Measurements from ENCODE around the gene UFSP1. TPM values are rescaled to one million over a fixed set of nuclear protein-coding genes. Genes with fewer than 3 reads are reported as not detected.

The UFSP1 gene
- total and polyA plus RNA-seq, 4 donors, result 2.3 to 4.9 (median 3.2) TPM

- H3K4me3 ChIP-seq (ENCODE audit: low read depth in 1 of 3, low read length in 3 of 3), result no peak overlapping the region
- no peak overlapping the region for H3K27ac ChIP-seq (ENCODE audit: low read depth in 1 of 2, low read length in 2 of 2)
- peaks cover 1 to 4% (median 3%) of the 10 kb centered on the region in 4 donors for H3K36me3 ChIP-seq (ENCODE audit: control insufficient read depth in 4 of 4, insufficient read depth in 3 of 4, low read depth in 1 of 4, low read length in 3 of 4)
Measured at GRCh38 chr7:100865372-100865911, 24.1 kb downstream of the UFSP1 start.

More at GRCh38 chr7:100865372-100865911, 24.1 kb downstream of the UFSP1 start:
- Histone ChIP-seq H3K27me3 (ENCODE audit: control insufficient read depth in 4 of 4, insufficient read depth in 4 of 4, low read length in 3 of 4) (no peaks in the 10 kb centered on the region), H3K9me3 (ENCODE audit: control insufficient read depth in 4 of 4, low read length in 3 of 4) (no peaks in the 10 kb centered on the region), H3K9ac (ENCODE audit: low read depth in 1 of 2, low read length in 2 of 2) (no peak overlapping the region), H3K4me1 (ENCODE audit: control insufficient read depth in 4 of 4, insufficient read depth in 4 of 4, low read length in 3 of 4) (peaks cover 13 to 36% (median 20%) of the 10 kb centered on the region in 4 donors)
- 82% methylated on average over 17 of the region's 17 CpGs for WGBS
- no peak for TF ChIP-seq NR2F2 (IDR thresholded peaks at IDR 0.05)
- no peak for TF ChIP-seq EGR1 (IDR thresholded peaks at IDR 0.05; ENCODE audit: low read depth in 2 of 2)
- no peak for TF ChIP-seq HNF4G (IDR thresholded peaks at IDR 0.05)
- TF ChIP-seq, protein P1, sequence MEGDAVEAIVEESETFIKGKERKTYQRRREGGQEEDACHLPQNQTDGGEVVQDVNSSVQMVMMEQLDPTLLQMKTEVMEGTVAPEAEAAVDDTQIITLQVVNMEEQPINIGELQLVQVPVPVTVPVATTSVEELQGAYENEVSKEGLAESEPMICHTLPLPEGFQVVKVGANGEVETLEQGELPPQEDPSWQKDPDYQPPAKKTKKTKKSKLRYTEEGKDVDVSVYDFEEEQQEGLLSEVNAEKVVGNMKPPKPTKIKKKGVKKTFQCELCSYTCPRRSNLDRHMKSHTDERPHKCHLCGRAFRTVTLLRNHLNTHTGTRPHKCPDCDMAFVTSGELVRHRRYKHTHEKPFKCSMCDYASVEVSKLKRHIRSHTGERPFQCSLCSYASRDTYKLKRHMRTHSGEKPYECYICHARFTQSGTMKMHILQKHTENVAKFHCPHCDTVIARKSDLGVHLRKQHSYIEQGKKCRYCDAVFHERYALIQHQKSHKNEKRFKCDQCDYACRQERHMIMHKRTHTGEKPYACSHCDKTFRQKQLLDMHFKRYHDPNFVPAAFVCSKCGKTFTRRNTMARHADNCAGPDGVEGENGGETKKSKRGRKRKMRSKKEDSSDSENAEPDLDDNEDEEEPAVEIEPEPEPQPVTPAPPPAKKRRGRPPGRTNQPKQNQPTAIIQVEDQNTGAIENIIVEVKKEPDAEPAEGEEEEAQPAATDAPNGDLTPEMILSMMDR (IDR thresholded peaks at IDR 0.05; ENCODE audit: low read depth, low read length, missing input control), result no peak
- no peak for TF ChIP-seq MAX (IDR thresholded peaks at IDR 0.05)
- TF ChIP-seq, protein P2, sequence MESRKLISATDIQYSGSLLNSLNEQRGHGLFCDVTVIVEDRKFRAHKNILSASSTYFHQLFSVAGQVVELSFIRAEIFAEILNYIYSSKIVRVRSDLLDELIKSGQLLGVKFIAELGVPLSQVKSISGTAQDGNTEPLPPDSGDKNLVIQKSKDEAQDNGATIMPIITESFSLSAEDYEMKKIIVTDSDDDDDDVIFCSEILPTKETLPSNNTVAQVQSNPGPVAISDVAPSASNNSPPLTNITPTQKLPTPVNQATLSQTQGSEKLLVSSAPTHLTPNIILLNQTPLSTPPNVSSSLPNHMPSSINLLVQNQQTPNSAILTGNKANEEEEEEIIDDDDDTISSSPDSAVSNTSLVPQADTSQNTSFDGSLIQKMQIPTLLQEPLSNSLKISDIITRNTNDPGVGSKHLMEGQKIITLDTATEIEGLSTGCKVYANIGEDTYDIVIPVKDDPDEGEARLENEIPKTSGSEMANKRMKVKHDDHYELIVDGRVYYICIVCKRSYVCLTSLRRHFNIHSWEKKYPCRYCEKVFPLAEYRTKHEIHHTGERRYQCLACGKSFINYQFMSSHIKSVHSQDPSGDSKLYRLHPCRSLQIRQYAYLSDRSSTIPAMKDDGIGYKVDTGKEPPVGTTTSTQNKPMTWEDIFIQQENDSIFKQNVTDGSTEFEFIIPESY (IDR thresholded peaks at IDR 0.05), result no peak
- TF ChIP-seq, protein P3, sequence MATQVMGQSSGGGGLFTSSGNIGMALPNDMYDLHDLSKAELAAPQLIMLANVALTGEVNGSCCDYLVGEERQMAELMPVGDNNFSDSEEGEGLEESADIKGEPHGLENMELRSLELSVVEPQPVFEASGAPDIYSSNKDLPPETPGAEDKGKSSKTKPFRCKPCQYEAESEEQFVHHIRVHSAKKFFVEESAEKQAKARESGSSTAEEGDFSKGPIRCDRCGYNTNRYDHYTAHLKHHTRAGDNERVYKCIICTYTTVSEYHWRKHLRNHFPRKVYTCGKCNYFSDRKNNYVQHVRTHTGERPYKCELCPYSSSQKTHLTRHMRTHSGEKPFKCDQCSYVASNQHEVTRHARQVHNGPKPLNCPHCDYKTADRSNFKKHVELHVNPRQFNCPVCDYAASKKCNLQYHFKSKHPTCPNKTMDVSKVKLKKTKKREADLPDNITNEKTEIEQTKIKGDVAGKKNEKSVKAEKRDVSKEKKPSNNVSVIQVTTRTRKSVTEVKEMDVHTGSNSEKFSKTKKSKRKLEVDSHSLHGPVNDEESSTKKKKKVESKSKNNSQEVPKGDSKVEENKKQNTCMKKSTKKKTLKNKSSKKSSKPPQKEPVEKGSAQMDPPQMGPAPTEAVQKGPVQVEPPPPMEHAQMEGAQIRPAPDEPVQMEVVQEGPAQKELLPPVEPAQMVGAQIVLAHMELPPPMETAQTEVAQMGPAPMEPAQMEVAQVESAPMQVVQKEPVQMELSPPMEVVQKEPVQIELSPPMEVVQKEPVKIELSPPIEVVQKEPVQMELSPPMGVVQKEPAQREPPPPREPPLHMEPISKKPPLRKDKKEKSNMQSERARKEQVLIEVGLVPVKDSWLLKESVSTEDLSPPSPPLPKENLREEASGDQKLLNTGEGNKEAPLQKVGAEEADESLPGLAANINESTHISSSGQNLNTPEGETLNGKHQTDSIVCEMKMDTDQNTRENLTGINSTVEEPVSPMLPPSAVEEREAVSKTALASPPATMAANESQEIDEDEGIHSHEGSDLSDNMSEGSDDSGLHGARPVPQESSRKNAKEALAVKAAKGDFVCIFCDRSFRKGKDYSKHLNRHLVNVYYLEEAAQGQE (IDR thresholded peaks at IDR 0.05), result no peak
- no peak for TF ChIP-seq JUND (IDR thresholded peaks at IDR 0.05)
- TF ChIP-seq GABPA (IDR thresholded peaks at IDR 0.05 in 1 of 2, conservative IDR thresholded peaks at IDR 0.05 in 1 of 2), result no peak
- TF ChIP-seq TAF1 (conservative IDR thresholded peaks at IDR 0.05), result no peak
- no peak for TF ChIP-seq RXRA (IDR thresholded peaks at IDR 0.05)
- TF ChIP-seq, protein P4, sequence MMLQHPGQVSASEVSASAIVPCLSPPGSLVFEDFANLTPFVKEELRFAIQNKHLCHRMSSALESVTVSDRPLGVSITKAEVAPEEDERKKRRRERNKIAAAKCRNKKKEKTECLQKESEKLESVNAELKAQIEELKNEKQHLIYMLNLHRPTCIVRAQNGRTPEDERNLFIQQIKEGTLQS (IDR thresholded peaks at IDR 0.05), result no peak
- TF ChIP-seq YY1 (IDR thresholded peaks at IDR 0.05), result no peak
- TF ChIP-seq FOXA1 (IDR thresholded peaks at IDR 0.05), result no peak
- TF ChIP-seq RAD21 (IDR thresholded peaks at IDR 0.05), result no peak
- TF ChIP-seq HNF4A (conservative IDR thresholded peaks at IDR 0.05), result no peak
- TF ChIP-seq SP1 (IDR thresholded peaks at IDR 0.05), result no peak
- TF ChIP-seq FOXA2 (IDR thresholded peaks at IDR 0.05), result no peak
- DNase-seq (ENCODE audit: low spot score), result no peak
